PC-3 (cell line): ENCODE measurements around the gene TBC1D5.

ENCODE experiments used
- EZH2 ChIP-seq: fragments of 300-600 bp; sonication (generic); IDR thresholded peaks from one replicate; pipeline ENCODE4 v1.6.1; 2017; ENCODE audit warnings: antibody characterized with exemption, mild to moderate bottlenecking, low read length; ENCODE audit not compliant: unreplicated experiment
- TF ChIP-seq, protein P1 (sequence below): fragments of 300-600 bp; sonication (generic); conservative IDR thresholded peaks from 2 replicates; pipeline ENCODE4 v1.5.1; 2017; ENCODE audit warnings: antibody characterized with exemption, low read depth, mild to moderate bottlenecking, low read length

DNA sequence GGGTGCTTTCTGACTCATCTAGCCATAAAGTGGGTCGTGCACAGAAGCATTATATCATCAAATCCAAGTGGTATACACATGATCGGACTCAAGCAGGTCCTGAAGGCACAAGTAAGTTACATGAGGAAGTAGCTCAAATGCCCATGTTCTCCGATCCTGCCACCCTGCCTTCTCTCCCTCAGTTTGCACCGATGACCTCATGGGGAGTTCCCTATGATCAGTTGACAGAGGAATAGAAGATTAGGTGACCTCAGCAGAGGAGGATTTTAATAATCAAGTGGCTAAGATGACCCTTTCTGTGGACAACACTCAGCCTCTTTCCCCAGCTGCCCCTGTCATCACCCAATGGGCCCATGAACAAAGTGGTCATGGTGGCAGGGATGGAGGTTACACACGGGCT, 149.5 kb downstream of the TBC1D5 start:
- no peak for TF ChIP-seq EZH2
- TF ChIP-seq, protein P1, sequence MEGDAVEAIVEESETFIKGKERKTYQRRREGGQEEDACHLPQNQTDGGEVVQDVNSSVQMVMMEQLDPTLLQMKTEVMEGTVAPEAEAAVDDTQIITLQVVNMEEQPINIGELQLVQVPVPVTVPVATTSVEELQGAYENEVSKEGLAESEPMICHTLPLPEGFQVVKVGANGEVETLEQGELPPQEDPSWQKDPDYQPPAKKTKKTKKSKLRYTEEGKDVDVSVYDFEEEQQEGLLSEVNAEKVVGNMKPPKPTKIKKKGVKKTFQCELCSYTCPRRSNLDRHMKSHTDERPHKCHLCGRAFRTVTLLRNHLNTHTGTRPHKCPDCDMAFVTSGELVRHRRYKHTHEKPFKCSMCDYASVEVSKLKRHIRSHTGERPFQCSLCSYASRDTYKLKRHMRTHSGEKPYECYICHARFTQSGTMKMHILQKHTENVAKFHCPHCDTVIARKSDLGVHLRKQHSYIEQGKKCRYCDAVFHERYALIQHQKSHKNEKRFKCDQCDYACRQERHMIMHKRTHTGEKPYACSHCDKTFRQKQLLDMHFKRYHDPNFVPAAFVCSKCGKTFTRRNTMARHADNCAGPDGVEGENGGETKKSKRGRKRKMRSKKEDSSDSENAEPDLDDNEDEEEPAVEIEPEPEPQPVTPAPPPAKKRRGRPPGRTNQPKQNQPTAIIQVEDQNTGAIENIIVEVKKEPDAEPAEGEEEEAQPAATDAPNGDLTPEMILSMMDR, result no peak
